GM19324 (cell line): ENCODE results near the gene GALT.

Source experiments
- ATAC-seq: cut with Tn5 transposase; IDR thresholded peaks from one replicate; pipeline ENCODE4 v1.9.1; 2021; ENCODE audit warnings: mild to moderate bottlenecking, moderate library complexity; ENCODE audit not compliant: unreplicated experiment, low FRiP score

The GALT gene

GRCh38 chr9:34646211-34647083 lies at the start of gene GALT:
Gene GALT, plus strand, starts transcription at chr9:34646675. Its CDS starts 30 bp downstream, at chr9:34646705.
- peak; percentile 86 for ATAC-seq

GRCh38 chr9:34599546-34599945 lies 46.9 kb upstream of the GALT start:
- no peak for ATAC-seq

- ATAC-seq, result no peak
Observed at GRCh38 chr9:34600908-34601307, 45.6 kb upstream of the GALT start.

GRCh38 chr9:34601937-34602573 lies 44.4 kb upstream of the GALT start:
- no peak for ATAC-seq

GRCh38 chr9:34603610-34604231 lies 42.8 kb upstream of the GALT start:
- no peak for ATAC-seq

- ATAC-seq, result no peak
Observed at GRCh38 chr9:34606190-34606589, 40.3 kb upstream of the GALT start.

GRCh38 chr9:34606905-34607304 lies 39.6 kb upstream of the GALT start:
- no peak for ATAC-seq

GRCh38 chr9:34607331-34607730 lies 39.1 kb upstream of the GALT start:
- ATAC-seq, result no peak

GRCh38 chr9:34610434-34611206 lies 35.9 kb upstream of the GALT start:
- no peak for ATAC-seq

GRCh38 chr9:34611251-34611810 lies 35.1 kb upstream of the GALT start:
- peak; percentile 4 for ATAC-seq

DNA sequence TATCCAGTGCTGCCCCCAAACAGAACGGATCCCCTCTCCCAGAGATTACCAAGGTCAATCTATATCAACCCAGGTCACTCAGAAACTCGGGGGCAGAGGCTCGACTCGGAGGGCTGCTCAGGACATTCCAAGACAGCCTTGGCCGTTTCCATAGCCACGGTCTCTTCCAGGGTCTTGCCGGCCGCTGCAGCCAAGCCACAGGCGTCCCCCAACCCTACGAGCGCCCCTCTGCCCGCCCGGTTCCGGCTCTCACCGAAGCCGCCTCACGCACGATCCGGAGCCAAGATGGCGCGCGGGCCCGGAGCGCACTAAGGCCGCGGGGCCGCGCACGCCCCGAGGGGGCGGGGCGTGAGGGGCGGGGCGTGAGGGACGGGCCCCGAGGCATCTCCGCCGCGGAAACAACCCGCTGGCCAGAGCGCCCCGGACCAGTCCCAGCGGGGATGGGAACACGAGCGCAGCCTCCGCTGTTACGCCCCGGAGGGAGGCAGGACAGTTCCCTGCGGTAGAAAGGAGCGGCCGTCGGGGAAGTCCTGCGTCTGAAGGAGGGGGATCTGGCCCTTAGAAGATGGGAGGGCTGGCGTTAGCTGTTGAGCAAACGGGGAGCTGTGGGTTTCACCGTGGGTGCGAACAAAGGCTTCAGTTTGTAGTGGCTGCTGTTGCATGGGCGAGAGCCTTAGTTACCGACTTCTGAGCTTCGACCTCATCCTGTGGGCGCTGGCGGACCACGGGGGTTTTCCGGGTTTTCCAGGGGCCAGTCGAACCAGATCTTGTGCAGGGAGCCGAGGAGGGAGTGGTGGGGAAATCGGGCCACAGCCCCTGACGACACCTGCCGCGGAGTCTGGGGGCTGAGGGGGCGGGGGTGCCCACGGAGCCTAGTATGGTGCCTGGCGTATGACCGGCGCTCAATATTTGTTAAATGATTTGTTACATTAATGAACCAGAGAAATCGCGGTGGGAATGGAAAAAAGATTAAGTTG lies 34.4 kb upstream of the GALT start, which contains the start of gene RPP25L:
TSS of gene RPP25L (minus strand) at position 287 of the 977 bp plus-strand sequence. CDS start 801 bp downstream, outside the sequence.
- peak; percentile 76 for ATAC-seq

- peak; percentile 36 for ATAC-seq
Observed at GRCh38 chr9:34612788-34613390, 33.6 kb upstream of the GALT start.

GRCh38 chr9:34615132-34615531 lies 31.3 kb upstream of the GALT start:
- ATAC-seq, result no peak

DNA sequence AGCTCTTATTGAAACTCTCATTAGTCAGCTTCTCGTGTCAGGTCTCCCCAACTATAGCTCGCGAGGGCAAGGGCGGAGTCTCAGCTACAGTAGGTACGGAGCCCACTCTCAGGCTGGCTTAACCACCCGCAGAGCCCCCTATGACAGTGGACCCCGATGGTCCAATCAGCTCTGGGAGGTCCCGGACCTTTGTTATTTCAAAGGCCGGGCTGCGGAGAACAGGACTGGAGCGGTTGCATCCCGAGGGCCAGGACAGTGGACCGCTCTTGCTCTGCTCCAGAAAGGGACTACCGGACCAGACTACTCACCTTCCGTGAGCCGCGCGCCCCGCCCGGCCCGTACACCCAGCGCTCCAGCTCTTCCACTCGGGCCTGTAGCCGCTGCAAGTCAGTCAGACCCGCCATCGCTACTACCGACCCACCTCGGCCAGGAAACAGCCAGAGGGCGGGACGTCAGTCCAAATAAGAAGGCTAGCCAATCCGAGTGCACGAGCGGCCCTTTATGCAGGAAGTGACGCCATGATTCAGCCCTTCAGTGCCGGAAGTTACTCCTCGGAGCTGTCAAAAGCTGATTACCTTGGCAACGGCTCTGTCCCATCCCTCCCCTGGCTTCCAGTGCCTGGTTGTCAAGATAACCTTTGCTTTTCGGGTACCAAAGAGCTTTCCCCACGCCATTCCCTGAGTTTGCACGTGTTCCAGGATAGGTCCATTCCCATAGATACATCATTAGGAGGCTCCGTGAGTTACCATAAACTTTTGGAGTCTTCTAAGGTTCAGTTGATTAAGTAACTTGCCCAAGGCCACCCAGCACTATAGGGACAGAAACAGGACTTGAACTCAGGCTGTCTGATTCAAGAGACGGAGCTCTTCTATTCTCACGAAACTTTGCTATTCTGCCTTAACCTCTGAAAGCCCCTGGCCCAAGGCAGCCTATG lies 26.1 kb upstream of the GALT start, which contains the start of gene DCTN3:
TSS of gene DCTN3 (minus strand) at position 435 of the 934 bp plus-strand sequence. CDS start at position 404, 31 bp downstream.
- ATAC-seq, result peak; percentile 91

- no peak for ATAC-seq
Observed at GRCh38 chr9:34623374-34624235, 22.9 kb upstream of the GALT start.

DNA sequence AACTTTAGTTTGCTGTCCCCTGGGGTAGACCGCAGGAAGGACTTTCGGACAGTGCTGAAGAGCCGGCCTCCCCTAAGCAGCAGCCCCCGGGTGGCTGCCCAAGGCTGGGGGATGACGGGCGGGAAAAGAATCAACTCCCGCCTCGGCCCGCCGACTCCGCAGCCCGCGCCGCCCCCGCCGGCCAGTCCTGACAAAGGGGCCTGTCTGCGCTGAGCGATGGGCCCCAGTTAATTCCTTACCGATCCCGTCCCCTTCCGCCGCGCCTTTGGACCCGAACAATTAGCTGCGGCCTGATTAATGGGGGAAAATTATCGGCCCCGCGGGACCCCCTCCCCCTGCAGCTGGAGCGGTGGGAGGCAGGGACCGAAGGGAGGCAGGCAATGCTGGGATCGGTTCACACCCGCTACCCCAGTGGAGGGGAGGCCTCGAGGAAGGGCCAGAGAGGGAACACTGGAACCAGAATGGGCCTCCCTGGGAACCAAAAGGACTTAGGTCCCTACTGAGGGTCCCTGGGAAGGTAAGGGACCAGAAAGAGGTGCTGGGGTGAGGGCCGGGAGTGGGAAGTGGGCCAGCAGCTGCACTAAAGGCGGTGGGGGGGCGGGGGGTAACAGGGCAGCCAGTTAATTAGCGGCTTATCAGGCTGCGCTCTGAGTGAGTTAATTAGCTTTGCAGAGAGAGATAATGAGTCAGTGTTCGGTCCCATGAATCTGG lies 21.8 kb upstream of the GALT start:
- no peak for ATAC-seq
